Activated T-helper 9 cell treated with anti-CD3 and anti-CD28 coated beads, Interleukin-2, amount 50 U/mL, for 16 hours (primary cell): ENCODE measurements around the gene TRIM2.

ENCODE experiments used
- DNase-seq: peaks from one replicate; pipeline ENCODE4 v3.0.0-alpha.2; 2020; ENCODE audit warnings: low read depth

TRIM2 gene

DNA sequence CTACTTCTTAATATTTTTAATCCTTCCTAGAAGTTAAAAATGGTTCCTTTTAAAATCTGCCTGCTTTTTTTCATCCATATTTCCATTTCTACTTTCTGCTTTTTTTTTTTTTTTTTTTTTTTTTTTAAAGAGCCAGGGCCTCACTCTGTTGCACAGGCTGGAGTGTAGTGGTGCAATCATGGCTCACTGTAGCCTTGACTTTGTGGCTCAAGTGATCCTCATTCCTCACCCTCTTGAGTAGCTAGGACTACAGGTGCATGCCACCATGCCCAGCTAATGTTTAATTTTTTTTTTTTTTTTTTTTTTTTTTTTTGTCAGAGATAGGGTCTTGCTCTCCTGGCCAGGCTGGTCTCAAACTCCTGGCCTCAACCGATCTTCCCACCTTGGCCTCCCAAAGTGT is 179.9 kb downstream of the TRIM2 start:
- DNase-seq, result no peak

DNA sequence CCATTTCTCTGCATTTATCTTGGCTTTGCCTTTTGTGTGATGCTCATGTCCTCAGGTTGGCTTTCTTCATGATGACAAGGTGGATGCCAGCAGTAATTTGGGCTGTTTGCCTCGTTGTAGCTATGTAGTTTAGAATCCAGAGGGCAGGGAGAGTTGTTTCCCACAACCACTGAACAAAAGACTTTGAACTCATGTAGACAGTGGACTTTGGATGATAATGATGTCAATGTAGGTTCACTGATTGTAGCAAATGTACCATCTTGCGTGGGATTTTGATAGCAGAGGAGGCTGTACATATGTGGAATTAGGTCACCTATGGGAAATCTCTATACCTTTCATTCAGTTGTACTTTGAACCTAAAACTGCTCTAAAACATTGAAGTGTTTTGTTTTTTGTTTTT is 181.5 kb downstream of the TRIM2 start:
- no peak for DNase-seq

DNA sequence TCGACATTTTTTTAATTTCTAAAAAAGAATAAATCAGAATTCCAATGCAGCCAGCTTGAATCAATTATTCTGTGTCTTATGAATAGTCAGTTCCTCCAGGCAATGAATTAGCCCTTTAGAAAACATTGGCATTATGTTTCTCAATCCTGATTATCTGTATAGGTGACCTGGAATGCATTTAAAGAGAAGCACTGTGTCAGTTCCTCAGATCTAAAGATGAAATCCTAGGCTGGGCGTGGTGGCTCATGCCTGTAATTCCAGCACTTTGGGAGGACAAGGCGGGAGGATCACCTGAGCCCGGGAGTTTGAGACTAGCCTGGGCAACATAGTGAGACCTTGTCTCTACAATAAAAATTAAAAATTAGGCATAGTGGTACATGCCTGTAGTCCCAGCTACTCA is 183.7 kb downstream of the TRIM2 start:
- no peak for DNase-seq
